Kidney epithelial cell (primary cell): Measurements from ENCODE around the gene CAPN9. TPM values are rescaled to one million over a fixed set of nuclear protein-coding genes. Genes with fewer than 3 reads are reported as not detected.

ENCODE experiments used
- DNase-seq: peaks from one replicate; pipeline ENCODE4 v3.0.0-alpha.2; 2010; ENCODE audit warnings: low read depth
- H3K27me3 ChIP-seq: 2 replicates; pipeline ENCODE4 v1.6.0; 2011; ENCODE audit warnings: low read length; ENCODE audit not compliant: control insufficient read depth, insufficient read depth
- H3K36me3 ChIP-seq: 2 replicates; pipeline ENCODE4 v1.5.1; 2011; ENCODE audit warnings: low read length; ENCODE audit not compliant: control insufficient read depth, insufficient read depth
- H3K4me3 ChIP-seq: 2 replicates; pipeline ENCODE4 v1.5.1; 2011; ENCODE audit warnings: low read depth, mild to moderate bottlenecking, control low read depth, low read length
- CTCF ChIP-seq: IDR thresholded peaks from 2 replicates; pipeline ENCODE4 v1.5.1; 2011; ENCODE audit warnings: mild to moderate bottlenecking, moderate library complexity, low read length, control low read depth, inconsistent platforms; ENCODE audit not compliant: insufficient read depth, poor library complexity, severe bottlenecking
- total RNA-seq: library from RNA; depleted of rRNA; stranded (reverse); fragments of >200 nt; gene quantifications from 2 replicates; pipeline ENCODE4 v1.2.3, GENCODE V29; 2015

The CAPN9 gene
- total RNA-seq, 1 donor from 2014 or later: 0.04 TPM

- no peak for TF ChIP-seq CTCF
- H3K36me3 ChIP-seq: no peaks in the 10 kb centered on the region
- no peaks in the 10 kb centered on the region for H3K27me3 ChIP-seq
- H3K4me3 ChIP-seq: no peak overlapping the region
- no peak for DNase-seq
These were observed 81.2 kb downstream of the CAPN9 start for GRCh38 chr1:230828421-230828820.

- no peak for DNase-seq
- H3K4me3 ChIP-seq: no peak overlapping the region
- no peaks in the 10 kb centered on the region for H3K36me3 ChIP-seq
- no peak for TF ChIP-seq CTCF
- no peaks in the 10 kb centered on the region for H3K27me3 ChIP-seq
These were observed 84.6 kb downstream of the CAPN9 start for GRCh38 chr1:230831771-230832170.

GRCh38 chr1:230832476-230832875, 85.3 kb downstream of the CAPN9 start:
- Histone ChIP-seq H3K4me3 (no peak overlapping the region), H3K36me3 (no peaks in the 10 kb centered on the region), H3K27me3 (no peaks in the 10 kb centered on the region)
- no peak for DNase-seq
- TF ChIP-seq CTCF: no peak

GRCh38 chr1:230833511-230833910, 86.3 kb downstream of the CAPN9 start:
- no peak for TF ChIP-seq CTCF
- no peak overlapping the region for H3K4me3 ChIP-seq

GRCh38 chr1:230834292-230834691, 87.1 kb downstream of the CAPN9 start:
- no peak for DNase-seq
- Histone ChIP-seq H3K4me3 (no peak overlapping the region), H3K27me3 (no peaks in the 10 kb centered on the region), H3K36me3 (no peaks in the 10 kb centered on the region)
- no peak for TF ChIP-seq CTCF

More at GRCh38 chr1:230833511-230833910, 86.3 kb downstream of the CAPN9 start:
- H3K27me3 ChIP-seq: no peaks in the 10 kb centered on the region
- DNase-seq: no peak
- no peaks in the 10 kb centered on the region for H3K36me3 ChIP-seq

- H3K27me3 ChIP-seq: no peaks in the 10 kb centered on the region
- H3K36me3 ChIP-seq: no peaks in the 10 kb centered on the region
- H3K4me3 ChIP-seq: no peak overlapping the region
- no peak for TF ChIP-seq CTCF
- DNase-seq: no peak
These were observed 89.2 kb downstream of the CAPN9 start for GRCh38 chr1:230836347-230836746.
